Medulla oblongata (tissue), 1 donor: ENCODE measurements around the gene FAM32A.
"Not testable (repeated sequence)": the region's sequence is repeated elsewhere in the genome, so short reads cannot be mapped to it uniquely, and the experiment has no call there.

Source experiments
- DNase-seq: peaks from one replicate; pipeline ENCODE4 v3.0.0-alpha.2; 2015; ENCODE audit errors: extremely low spot score

Gene FAM32A

DNA sequence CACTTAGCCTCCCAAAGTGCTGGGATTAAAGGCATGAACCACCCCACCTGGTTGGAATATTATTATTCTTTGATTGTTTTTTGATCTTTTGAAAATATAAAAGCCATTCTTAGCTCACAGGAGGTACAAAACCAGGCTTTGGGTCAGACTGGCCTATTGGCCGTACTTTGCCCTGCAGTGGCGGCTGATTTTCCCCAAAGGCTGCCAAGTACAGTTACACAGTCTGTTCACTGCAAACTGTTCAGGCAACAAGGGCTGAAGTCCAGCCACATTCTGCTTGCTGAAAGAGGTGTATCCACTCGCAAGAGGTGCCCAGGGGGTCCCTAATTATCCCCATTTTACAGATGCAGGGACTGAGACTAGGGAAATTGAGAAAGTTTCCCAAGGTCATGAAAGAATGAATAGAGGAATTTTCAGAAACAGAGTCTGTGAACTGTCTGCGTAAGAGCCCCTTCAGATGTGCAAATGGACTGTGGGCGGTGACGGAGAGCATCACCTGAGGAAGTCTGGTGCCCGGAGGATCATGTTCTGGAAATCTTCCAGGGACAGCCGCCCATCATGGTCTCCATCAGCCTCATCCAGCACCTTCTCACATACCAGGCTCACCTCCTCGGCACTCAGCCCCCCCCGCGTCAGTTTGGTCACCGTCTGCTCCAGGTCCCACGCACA, 20.9 kb upstream of the FAM32A start:
- DNase-seq: no peak

DNA sequence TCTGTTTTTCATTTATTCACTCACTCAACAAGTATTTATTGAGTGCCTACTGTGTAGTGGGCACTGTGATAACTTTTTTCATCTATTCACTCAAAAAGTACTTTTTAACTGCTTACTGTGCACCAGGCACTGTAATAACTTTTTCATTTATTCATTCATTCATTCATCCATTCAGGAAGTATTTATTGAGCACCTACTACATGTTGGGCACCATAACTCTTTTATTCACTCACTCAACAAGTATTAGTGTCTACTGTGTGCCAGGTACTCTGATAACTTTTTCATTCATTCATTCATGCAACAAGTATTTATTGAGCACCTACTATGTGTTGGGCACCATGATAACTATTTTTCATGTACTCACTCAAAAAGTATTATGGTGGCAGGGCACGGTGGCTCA, 18.8 kb upstream of the FAM32A start:
- DNase-seq: no peak

DNA sequence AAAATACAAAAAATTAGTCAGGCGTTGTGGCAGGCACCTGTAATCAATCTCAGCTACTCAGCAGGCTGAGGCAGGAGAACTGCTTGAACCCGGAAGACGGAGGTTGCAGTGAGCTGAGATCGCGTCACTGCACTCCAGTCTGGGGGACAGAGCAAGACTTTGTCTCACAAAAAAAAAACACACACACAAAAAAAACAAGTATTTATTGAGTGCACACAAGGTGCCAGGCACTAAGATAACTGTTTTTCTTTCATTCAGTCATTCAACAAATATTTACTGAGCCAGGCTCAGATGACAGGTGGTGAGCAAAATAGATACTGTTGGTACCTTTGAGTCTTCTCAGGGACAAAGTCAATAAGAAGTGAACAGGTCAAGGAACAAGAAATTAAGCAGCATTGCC, 18.2 kb upstream of the FAM32A start:
- no peak for DNase-seq

DNA sequence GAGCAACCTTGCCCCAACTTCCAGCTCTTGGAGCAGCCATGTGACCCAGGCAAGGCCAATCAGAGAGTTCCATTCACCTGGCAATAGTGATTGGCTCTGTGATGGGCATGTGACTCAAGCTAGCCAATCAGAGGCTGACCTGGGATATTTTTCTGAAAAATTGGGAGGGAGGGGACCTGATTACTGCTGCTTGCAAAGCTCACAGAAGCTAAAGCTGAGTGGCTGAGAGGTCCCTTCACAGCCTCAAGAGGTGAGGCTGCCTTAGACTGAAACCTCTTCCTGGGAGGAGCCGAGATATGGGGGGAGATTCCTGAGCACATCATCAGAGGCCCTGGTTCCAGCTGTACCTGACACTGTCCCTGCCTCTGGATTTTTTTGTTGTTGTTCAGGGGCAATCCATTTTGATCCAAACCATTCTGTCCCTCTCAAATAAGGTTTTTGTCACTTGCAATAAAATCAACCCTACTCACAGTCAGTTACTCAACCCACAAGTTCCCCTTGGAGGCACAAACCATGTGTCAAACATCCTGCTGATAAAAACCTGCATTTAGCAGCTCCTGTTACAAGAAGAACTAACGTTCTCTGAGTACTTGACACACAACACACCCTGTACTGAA, 16.6 kb upstream of the FAM32A start:
- no peak for DNase-seq

DNA sequence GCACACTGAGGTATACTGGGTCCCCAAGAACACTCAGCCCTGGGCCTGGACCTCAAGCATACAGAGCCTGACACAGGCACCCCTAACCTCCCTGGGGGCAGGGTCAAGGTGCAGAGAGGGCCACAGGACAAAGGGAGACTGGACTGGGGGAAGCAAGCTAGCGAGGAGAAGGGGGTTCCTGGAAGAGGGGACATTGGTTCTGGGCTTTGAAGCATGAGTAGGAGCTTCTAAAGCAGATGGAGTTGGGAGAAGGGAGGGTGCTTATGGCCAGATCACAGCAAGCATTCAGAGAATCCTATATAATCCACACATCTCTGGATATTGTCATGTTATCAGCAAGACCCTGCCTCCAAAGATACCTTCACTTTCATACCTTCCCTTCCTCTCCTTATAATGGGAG, 15.1 kb upstream of the FAM32A start:
- no peak for DNase-seq

DNA sequence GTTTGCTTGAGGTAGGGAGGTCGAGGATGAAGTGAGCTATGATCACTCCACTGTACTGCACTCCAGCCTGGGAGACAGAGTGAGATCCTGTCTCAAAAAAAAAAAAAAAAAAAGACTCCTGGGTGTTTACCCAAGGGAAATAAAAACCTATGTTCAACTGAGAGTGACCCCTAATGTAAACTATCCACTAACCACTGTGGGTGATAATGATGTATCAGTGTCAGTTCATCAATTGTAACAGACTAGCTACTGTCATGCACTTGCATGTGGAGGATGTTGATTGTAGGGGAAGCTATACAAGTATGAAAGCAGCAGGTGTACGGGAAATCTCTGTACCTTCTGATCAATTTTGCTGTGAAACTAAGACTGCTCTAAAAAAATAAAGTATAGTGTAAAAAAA, 9.3 kb upstream of the FAM32A start:
- DNase-seq: no peak

DNA sequence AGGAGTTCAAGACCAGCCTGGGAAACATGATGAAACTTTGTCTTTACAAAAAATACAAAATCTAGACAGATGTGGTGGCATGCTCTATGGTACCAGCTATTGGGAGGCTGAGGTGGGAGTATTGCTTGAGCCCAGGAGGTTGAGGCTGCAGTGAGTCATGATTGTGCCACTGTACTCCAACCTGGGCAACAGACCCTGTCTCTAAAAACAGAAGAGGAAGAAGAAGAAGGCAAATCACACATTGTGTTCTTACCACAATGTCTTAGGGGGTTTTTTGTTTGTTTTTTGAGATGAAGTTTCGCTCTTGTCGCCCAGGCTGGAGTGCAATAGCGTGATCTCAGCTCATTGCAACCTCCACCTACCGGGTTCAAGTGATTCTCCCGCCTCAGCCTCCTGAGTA, 6.3 kb upstream of the FAM32A start:
- DNase-seq: not testable (repeated sequence)

DNA sequence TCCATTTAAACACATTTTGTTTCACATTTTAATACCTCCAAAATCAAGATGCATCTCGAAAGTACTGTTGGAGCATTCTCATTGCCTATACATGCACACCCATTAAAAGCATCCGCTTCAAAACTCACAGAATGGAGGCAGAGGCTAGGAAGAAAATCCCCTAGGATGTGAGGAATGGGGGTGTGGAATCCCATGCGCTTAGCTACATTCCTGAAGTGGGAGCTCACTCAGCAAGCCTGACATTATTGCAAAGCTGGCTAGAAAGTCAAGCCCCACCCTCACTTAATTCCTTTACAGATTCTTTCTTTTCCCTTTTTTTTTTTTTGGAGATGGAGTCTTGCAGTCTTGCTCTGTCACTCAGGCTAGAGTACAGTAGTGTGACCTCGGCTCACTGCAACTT, 4.6 kb upstream of the FAM32A start:
- DNase-seq: no peak

DNA sequence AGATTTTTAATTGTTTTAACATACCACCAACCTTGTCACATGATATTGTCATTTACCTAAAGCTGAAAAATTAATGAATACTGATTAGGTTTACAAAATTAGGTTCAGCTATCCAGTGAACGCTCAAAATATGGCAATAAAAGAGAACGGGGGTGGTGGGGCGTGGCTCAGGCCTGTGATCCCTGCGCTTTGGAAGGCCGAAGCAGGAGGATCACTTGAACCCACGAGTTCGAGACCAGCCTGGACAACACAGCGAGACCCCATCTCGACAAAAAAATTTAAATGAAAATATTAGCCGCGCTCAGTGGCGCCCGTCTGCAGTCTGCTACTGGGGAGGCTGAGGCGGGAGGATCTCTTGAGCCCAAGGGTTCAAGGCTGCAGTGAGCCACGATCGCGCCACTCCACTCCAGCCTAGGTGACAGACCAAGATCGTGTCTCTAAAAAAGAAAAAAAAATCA, 516 bp upstream of the FAM32A start:
- no peak for DNase-seq

DNA sequence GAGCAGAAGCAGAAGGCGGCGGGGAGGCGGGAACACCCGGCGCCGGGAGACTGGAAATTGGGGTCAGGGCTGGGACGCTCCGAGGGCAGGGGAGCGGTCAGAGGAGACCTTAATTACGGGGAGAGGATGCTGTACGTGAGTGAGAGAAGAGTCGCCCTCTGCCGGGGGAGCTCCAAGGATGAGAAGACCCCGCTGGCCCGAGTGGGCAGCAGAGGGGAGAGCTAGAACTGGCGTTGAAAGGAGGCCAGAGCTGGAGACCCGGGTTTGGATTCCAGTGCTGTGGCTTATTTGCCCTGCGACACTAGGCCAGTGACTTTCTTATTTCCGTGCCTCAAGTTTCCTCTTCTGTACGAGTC, 536 bp downstream of the FAM32A start:
- peak; percentile 29 for DNase-seq

DNA sequence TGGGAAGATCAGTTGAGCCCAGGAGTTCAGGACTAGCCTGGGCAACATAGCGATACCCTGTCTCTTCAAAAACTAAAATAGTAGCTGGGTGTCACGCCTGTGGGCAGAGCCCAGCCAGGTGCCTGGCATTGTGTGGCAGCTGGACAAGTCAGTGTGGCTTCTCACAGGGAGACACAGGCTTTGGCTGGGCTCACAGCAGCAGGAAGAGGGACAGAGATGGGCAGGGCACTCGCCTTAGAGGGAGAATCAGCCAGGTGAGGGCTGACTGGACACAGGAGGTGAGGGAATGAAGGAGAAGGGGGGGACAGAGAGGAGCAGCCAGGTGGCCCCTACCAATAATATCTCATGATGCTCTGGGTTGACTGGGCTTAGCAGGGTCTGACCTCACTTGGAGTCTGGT, 3.3 kb downstream of the FAM32A start:
- no peak for DNase-seq

DNA sequence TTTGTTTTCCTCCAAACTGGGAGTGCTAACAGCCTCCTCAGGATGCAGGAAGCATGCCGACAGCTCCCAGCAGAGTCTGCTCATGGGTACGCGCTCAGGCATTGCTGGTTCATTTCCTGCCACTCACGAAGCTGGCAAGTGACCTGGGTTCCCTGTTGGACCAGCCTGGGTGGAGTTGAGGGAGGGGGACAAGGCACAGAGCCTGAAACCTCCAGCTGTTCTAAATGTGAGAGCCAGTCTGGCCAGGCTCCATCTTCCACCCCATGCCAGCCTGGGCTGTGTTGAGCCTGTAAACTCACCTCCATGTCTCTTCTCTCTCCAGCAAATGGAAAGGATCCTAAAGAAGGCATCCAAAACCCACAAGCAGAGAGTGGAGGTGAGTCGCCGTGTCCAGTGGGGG, 5.0 kb downstream of the FAM32A start:
- no peak for DNase-seq

DNA sequence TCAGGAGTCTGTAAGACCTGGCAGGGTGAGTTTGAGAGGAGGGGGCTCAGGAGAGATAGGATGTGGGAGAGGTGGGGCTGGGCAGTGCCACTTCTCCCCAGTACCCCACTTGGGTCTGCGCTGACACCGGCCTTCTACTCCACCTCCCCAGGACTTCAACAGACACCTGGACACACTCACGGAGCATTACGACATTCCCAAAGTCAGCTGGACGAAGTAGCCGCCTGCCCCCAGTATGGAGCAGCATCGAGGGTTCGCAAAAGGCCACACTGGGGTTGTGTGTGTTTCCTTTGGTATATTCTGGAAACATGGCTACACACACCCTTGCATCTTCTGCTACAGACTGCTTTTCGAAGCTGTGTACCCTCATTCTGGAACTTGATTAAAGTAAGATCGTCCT, 5.5 kb downstream of the FAM32A start:
- no peak for DNase-seq

DNA sequence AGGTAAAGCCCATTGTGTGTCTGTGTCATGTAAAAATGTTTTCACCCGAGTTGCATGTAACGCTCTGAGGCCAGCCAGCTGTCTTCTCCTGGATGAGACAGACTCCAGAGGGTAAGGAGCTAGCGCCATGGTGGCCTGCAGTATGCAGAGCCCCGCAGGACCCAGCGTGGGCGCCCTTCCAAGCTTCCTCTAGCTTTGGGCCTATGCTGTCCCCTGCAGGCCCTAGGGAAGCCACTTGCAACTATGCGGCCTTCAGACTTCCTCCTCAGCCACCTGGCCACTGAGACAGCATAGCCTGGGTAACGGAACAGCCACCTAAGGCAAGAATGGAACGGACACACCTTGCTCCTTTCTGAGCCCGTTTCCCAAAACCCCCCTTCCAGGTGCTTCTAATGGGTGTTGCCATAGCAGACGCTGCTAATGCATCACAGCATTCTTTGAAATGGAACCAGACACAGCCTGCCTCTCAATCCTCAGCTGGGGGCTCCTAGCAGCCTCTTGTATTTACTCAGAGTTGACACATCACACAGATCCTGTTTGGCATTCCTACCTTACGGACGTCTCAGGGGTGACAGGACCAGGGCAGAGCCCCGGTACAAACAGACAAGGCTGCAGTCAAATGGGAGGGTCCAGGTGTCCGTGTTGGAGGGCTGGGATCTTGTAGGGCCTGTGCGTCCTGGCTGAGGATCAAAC, 6.2 kb downstream of the FAM32A start:
- DNase-seq: no peak

DNA sequence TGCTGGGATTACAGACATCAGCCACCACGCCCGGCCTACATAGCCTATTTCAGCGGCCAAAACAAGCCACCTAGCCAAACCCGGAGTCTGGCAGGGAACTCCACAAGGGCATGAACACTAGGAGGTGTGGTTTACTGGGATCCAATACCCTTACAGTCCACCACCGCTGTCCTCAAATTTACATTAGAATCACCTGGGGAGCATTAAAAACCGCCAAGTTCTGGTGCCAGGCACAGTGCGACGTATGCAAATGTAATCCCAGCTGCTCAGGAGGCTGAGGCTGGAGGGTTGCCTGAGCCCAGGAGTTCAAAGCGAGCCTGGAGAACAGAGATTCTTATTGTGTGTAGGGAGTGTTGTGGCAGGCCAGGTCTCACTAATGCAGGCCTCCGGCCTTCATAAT, 8.3 kb downstream of the FAM32A start:
- DNase-seq: no peak

DNA sequence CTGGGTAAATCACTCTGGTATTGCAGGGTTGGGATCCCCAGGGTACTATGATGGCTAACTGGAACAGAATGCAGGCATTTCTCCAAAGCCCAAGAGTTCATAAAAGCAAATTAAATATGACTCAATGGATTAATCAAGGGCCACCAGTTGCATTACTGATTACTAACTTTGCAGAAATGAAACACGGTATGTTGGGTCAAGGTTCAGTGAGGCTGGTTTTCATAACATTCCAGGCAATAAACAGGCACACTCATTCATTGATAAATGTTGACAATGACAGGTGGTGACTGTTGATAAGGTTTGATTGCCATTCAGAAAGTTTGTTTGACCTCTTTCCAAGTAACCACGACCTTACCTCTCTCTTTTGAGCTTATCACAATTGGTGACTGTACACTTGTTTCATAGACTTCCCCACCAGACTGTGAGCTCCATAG, 12.0 kb downstream of the FAM32A start:
- no peak for DNase-seq

DNA sequence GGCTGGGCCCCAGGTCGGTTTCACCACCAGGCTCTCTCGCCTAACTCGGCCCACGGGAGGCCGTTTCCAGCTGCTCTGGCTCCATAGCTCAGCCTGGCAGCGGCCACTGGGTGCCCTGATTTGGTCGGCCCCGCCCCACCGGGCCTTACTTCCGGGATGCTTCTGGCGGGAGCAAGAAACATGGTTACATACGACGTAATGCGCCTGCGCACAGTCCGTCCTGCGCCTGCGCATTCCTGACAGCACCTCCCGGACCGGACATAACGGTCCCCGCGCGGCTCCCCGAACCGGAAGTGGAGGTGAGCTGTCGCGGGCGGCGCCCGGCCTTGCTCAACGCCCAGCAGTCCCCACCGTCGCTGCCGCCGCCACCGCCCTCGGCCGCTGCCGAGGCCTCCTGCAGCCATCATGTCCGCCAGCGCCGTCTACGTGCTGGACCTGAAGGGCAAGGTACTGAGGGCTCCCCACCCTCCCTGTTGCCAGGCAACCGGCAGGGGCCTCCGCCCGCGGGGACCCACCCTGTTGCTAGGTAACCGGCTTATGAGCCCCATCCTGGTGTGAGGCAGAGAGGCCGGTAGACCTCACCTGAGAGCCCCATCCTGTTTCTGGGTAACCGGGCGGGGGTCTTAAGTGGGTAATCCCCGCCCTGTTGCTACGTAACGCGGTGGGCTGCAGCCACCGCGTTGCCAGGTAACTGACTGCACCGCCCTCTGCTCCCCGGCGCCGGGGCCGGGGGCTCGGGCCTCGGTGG, 12.6 kb downstream of the FAM32A start, which contains the start of gene AP1M1:
TSS of gene AP1M1 (plus strand) at position 290 of the 748 bp plus-strand sequence. CDS start at position 406, 116 bp downstream.
- DNase-seq: peak; percentile 98

DNA sequence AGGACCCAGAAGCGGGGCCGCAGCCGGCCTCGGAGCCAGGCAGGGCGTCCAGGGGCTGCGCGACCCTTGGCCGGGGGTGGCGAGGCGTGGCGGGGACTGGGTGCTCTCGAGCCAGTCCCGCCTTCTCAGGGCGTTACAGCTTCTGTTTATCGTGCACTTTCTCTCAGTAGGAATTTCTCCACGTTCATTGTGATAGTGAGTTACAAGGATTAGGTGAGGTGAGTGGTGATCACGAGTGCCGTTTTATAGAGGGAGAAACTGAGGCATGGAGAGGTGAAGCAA, 13.1 kb downstream of the FAM32A start:
- no peak for DNase-seq

DNA sequence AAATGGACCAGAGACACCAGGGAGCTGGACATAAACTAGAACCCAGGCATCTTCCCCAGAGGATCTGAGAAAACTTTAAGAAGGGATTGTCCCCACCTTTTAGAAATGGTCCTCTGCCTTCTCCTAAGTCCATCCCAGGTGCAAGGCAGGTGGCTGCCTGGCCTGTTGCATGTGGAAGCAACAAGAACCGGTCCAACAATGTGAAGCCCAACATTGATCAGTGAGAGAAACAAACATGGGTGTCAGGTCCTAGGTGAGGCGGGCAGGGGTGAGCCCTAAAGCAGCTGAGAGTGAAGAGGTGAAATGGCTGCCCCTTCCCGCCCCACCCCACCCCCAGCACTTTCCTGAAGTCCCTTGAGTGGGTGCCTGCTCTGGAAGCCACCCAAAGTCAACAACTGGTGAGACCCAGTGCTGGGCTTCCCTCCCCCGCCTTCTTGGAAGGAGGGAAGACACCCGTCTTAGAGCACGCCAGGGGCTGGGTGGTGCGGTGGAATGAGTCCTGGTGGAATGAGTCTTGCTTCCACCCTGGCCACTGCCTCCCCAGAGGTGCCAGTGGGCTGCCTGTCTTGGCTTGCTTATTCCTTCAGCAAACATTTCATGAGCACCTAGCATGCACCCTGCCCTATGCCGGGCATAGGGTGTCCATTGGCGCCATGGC, 14.2 kb downstream of the FAM32A start:
- no peak for DNase-seq

DNA sequence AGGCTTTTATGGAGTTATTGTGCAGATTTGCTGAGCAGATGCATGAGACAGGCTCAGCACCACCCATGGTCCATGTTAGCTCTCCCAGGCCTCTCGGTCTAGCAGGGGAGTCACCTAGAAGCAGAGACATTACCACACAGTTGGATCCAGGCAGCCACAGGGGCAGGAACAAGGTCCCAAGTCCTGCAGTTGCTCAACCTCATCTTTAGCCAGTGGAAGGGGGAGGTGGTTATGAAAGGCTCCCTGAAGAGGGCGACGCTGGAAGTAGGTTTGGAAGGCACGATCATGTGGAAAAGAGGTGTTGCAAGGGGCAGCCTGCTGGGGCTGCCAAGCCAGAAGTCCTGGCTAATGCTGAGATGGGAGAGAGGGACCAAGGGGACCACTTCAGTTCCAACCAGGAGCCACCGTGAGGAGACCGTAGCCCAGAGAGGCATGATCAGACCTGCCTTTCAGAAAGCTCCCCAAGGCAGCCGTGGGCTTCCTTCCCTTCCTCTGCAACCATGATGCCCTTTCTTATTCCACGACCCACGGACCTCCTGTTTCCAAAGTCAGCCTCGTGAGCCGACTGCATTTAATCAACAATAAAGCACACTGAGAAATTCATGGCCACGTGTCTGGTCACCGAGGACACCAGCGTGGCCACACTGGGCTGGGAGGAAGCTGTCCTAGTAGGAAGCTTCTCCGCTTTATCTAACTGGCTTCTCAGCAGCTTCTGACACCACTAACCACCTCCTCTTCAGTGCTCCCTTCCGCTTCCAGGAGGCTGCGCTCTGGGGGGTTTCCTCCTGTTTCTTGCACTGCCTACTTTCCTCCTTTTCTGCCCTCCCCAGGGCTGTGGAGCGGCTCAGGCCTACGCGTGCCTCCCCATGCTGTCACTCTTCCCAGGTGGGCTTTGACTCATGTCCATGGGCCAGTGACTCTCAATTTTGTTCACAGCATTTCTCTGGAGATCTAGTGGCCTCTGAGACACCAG, 15.1 kb downstream of the FAM32A start:
- DNase-seq: no peak

DNA sequence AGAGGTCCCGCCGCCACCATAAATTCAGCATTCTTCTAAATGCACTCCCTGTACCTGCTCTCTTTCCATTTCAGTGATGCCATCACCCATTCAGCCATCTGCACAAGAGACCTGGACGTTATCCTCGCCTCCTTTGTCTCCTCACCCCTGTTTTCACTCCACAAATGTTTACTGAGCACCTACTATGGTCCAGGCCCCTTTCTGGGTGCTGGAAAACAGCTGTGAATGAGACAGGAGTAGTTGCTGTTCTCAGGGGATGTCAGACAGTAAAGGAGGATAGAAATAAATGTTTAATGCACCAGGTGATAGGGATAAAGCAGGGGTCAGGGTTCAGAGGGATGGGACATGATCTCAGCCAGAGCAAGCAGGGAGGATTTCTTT, 15.8 kb downstream of the FAM32A start:
- DNase-seq: no peak
